Fibroblast of villous mesenchyme (primary cell): ENCODE measurements around the gene MRPL36. TPM values are rescaled to one million over a fixed set of nuclear protein-coding genes. Genes with fewer than 3 reads are reported as not detected.

ENCODE experiments used
- DNase-seq: peaks from one replicate; pipeline ENCODE4 v3.0.0-alpha.2; 2010; ENCODE audit warnings: low read depth
- H3K4me3 ChIP-seq: 2 replicates; pipeline ENCODE4 v1.5.1; 2011; ENCODE audit warnings: low read depth, mild to moderate bottlenecking, low read length
- total RNA-seq: library from RNA; depleted of rRNA; stranded (reverse); fragments of >200 nt; gene quantifications from 2 replicates; pipeline ENCODE4 v1.2.3, GENCODE V29; 2012
- TF ChIP-seq, protein P1 (sequence below): IDR thresholded peaks from 2 replicates; pipeline ENCODE4 v1.5.1; 2012; ENCODE audit warnings: low read depth, mild to moderate bottlenecking, low read length; ENCODE audit not compliant: insufficient read depth

Gene MRPL36
- total RNA-seq, 1 donor: 49.7 TPM

DNA sequence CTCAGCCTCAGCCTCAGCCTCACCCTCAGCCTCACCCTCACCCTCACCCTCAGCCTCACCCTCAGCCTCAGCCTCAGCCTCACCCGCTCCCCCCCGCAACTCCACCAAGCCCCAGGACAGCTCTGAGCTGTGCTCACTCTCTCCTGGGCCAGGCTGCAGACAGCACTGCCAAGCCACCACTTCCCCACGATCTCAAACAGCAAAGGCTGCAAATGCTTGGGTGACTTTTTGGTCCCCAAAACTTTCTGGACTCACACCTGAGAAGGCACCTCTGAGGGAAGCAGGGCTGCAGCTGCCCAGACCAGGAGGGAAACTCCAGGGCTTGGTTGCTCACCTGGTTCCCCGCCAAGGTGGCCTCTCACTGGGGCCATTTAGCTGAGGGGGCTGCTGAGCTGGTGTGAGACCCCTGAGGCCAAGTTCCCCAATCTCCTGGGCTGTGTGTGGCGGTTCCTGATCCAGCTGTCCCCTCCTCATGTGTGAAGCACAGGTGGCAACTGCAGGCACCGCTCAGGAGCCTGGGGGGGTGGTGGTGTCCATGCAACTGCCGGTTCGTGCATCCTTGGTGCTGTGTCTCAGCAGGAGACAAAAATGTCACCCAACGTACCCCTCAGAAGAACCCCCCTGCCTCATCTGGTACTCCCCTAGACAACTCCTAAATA is 17.8 kb downstream of the MRPL36 start:
- no peak for DNase-seq
- TF ChIP-seq, protein P1, sequence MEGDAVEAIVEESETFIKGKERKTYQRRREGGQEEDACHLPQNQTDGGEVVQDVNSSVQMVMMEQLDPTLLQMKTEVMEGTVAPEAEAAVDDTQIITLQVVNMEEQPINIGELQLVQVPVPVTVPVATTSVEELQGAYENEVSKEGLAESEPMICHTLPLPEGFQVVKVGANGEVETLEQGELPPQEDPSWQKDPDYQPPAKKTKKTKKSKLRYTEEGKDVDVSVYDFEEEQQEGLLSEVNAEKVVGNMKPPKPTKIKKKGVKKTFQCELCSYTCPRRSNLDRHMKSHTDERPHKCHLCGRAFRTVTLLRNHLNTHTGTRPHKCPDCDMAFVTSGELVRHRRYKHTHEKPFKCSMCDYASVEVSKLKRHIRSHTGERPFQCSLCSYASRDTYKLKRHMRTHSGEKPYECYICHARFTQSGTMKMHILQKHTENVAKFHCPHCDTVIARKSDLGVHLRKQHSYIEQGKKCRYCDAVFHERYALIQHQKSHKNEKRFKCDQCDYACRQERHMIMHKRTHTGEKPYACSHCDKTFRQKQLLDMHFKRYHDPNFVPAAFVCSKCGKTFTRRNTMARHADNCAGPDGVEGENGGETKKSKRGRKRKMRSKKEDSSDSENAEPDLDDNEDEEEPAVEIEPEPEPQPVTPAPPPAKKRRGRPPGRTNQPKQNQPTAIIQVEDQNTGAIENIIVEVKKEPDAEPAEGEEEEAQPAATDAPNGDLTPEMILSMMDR: no peak
- H3K4me3 ChIP-seq: no peak overlapping the region

DNA sequence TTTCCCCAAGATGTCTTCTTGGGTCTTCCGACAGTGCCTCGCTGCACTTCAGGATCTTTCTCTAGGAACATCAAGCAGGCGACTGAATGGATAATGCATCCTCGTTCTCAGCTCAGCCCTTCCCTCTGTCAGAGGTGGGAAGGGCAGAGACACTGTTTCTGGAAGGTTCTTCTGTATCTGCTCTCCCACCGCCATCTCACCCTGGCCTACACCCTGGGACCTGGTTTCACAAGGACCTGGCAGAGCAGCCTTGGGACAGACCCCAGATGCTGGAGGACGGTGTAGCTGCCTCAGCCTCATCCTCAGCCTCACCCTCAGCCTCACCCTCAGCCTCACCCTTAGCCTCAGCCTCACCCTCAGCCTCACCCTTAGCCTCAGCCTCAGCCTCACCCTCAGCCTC is 18.5 kb downstream of the MRPL36 start:
- TF ChIP-seq, protein P1: no peak
- H3K4me3 ChIP-seq: no peak overlapping the region
- no peak for DNase-seq

DNA sequence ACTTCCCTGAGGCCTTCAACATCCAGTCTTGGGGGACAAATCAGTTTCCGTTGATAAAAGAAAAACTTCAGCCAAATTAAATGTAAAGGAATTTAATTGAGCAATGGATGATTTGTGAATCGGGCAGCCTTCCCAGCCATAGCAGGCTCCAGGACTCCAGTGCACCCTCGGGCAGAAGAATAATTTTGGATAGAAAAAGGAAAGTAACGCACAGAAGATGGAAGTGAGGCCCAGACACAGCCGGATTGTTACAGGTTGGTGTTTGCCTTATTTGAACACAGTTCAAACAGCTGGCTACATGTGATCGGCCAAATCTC is 19.1 kb downstream of the MRPL36 start:
- TF ChIP-seq, protein P1: no peak
- H3K4me3 ChIP-seq: no peak overlapping the region
- DNase-seq: no peak

DNA sequence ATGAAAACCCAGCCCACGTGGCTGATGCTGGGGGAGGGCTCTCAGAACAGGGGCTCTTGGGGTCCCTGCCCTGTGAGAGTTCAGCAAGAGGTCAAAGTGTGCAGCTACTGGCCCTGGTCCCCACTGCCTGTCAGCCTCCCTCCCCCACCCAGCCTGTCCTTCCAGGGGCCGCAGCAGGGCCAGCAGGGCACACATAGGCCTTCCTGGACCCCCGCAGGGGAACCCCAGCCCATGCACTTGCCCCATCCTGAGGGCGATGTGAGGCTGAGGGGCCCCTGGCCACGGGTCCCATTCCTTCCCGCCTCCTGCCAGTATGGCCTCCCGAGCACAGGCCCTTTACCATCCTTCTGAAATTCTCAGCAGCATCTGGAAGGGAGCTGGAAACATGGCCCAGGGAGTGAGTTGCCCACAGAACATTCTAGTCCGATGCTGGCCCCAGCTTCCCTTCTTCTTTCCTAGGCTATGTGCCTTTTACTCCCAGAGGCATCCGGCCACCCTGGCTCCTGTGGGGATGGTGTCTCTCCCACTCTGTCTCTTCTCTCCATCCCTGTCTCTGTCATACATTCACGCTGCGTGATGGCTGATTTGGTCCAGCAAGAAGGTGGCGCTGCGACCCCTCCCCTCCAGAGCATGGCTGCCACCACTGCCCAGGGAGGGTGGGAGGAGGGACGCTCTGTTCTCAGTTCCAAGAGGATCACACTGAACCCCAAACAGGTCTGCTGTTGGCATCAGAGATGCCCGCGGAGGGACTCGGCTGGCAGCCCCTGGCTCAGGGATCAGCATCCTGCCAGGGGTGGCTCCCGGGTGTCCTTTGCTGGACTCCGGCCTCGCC is 19.6 kb downstream of the MRPL36 start:
- no peak for DNase-seq
- no peak overlapping the region for H3K4me3 ChIP-seq
- TF ChIP-seq, protein P1: no peak

DNA sequence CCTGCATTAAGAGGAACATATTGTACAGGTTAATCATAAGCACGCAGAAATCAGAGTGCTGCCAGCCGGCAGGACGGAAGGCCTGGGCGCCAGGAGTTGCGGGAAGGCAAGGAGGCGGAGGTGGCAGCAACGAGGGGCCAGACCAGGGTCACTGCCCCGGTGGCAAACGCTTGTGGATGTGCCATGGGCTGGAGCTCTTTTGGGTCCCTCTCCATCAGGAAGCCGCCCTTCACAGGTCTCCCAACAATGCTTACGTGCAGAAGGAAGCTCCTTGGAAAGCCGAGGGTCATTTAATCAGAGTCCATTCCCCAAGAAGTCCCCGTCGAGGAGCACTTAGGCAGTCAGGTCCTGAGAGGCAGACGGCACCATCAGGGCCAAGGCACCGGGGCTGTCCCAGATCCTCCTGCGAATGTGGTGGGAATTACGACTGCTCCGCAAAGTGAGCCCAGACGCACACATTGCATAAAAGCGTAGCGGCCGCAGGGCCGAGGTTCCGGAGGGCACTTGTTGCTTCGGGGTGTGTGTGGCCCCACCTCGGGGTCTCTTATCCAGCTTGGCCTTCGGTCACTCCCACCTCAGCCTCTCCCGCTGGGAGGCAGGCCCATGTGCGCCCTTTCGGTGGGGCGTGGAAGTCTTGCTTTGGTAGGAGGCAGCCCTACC is 20.5 kb downstream of the MRPL36 start:
- TF ChIP-seq, protein P1: no peak
- no peak overlapping the region for H3K4me3 ChIP-seq
- no peak for DNase-seq

DNA sequence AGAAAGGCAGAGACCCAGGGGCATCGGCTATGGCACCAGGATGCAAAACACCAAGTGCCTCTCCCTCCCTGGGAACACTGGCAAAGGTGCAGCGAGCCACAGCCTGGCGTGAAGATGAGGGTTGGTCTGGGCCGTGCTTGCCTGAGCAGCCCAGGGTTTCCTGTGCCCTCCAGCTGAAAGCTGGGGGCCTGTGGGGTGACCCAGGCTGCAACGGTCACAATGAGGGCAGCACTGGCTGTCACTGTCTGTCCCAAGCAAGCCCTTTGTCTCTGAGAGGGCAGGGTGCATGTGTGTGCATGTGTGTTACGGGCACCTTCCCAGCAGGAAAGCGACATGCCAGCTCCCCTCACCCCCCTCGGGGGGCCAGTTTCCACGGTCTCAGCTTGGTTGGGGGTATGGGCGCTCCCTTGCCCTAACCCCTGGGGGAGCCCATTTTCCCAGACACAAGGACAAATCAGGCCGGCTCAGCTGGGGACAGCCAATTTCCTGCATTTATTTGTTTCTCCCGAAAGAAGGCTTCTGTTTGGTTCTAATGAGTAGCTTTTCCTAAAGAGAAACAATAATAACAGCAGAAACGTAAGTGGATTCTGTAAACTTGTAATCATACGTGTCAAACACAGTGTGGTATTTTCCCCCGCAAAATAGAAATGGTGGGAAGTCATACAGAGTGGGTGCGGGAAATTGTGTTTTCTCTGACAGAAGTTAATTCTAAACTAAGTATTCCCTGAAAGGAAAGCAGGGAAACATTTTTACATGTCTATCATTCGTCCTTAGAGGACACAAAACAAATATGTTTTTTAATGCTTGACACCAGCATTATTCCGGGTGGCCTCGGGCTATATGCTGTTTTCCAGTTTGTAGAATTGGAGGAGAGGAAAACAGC is 21.3 kb downstream of the MRPL36 start:
- no peak for DNase-seq
- H3K4me3 ChIP-seq: no peak overlapping the region
- TF ChIP-seq, protein P1: no peak
